ENCODE measurements around the gene CHORDC1. TPM values are rescaled to one million over a fixed set of nuclear protein-coding genes. Genes with fewer than 3 reads are reported as not detected.

The CHORDC1 gene
- 19.5 and 33.6 TPM in 2 replicates for total RNA-seq

GRCh38 chr11:90222459-90223247 lies at the start of gene CHORDC1:
Gene CHORDC1 (minus strand): TSS chr11:90223049. CDS start chr11:90222954, 95 bp downstream.

Other genes starting within 250 kb of the CHORDC1 start
- not detected in 2 replicates for gene TRIM49C, start 191.9 kb downstream of the CHORDC1 start, total RNA-seq
- not detected in 2 replicates for gene UBTFL1, start 137.1 kb downstream of the CHORDC1 start, total RNA-seq
- 0.73 and 0.98 TPM in 2 replicates for gene NAALAD2, start 88.4 kb downstream of the CHORDC1 start, total RNA-seq

Measured in subcutaneous preadipocyte (primary cell).